ENCODE measurements around the gene PRPSAP1.
"Not testable (repeated sequence)": the region's sequence is repeated elsewhere in the genome, so short reads cannot be mapped to it uniquely, and the experiment has no call there.

PRPSAP1 gene

DNA sequence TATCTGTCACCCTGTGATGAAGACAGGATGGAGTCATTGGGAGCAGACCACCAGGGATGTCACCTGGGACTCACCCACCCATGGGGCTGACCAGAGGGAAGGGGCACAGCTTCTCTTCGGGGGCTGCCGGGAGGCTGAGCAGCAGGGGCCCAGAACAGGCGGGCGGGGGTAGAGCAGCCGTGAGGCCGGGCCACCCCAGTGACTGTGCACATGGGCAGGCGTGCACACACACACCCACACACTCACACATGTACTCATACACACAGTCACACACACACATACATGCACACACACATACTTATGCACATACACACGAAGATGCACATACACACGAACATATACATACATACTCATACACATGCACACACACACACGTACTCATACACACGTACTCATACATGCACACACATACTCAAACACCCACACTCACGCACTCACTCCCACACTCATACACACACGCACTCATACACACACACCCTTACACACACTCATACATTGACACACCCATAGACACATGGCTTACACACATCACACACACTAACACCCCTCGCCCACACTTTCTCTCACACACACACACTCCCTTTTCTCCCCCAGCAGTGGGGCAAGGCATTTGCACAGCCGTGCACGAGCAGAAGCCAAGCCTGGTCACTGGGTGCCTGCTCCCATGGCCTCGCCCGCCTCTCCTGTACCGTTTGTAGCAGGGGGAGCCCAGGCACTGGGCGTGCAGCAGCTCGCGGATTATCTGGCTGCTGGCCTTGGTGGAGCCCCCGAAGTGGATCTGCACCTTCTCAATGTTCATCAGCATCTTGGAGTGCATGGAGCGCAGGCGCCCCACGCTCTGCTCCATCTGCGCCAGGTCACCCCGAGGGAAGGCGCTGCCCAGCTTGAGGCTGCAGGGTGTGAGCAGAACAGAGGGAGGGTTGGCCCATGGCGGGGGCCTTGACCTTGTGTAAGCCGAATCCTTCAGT, 76.1 kb downstream of the PRPSAP1 start:
- no peak for DNase-seq (ENCODE audit: low read depth)

DNA sequence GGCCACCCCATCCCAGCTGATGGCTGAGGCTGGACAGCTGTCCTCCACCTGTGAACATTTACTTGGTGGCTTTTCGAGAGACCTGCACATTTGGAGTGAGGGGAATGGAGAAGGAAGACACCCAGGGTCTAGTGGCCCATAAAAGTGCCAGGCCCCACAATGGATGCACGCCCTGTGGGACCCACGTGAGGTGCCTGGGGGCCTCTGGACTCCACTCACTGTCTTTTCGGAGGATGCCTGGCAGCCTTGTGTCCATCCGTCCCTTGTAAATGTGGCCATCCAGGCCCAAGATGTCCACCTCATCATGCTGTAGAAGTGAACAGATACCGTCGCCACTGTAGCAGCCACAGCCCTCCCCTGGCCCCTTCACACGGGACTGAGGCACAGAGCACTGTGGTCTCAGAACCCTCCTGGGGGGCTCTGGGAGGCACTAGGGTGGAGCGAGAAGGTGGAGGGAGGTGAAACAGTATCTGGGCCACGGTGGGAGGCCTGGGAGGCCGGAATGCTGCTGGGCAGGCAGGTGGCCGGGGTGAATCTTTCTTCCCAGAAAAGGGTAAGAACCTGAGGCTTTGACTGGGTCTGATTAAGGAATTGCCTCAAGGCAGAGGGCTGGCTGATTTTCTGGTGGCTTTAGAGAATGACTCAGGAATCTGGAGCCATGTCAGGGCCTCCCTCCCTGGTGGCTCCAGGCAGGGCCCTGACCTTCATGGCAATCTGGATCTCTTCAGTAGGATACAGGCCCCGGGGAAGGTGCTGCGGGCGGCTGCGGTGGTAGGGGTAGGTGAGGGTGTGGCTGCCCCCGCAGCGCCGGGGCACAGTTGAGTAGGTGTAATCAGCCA, 77.0 kb downstream of the PRPSAP1 start:
- DNase-seq (ENCODE audit: low read depth), result no peak

DNA sequence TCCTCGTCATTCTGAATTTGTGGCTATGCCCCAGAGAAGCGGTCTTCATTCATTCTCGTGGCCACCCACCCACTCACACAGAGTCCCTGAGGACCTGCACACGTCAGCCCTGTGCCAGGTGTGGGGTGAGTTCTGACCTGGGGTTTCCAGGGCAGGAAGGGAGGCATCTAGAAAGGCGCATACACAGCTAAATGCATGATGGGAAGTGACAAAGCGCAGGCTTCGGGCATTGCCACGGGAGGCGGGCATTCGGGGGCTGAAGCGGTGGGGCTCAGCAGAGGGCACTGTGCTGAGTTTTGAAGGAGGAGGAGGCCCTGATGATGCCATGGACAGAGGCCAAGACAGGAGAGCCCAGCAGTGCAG, 77.7 kb downstream of the PRPSAP1 start:
- no peak for DNase-seq (ENCODE audit: low read depth)

DNA sequence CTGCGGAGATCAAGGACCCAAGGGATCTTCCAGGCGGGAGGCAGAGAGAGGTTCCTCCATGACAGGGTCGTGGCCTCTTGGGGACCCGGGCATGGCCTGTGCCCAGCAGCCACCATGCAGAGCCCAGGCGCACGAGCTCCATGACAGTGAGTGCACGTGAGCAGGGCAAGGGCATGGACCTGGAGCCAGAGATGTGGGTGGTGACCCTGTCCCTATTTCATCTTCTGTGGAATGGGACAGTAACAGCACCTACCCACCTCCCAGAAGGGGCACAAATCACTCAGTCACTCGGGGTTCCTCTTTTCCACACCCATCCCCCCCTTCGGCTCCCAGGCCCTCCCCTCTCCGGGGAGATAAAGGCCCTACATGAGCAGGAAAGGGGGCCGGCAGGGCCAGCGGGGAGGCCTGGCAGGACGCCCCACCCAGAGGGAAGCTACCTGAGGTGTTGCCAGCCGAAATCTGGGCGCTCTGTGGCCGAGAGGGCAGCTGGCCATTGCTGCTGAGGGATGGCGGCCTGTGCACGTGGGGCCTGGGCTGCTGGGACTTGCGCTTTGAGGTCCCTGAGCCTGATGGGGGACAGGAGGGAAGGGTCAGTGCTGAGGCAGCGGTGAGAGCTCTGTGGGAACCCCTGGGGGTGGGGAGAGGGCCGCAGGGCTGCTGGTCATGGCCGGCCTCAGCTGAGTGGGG, 78.2 kb downstream of the PRPSAP1 start:
- no peak for DNase-seq (ENCODE audit: low read depth)

DNA sequence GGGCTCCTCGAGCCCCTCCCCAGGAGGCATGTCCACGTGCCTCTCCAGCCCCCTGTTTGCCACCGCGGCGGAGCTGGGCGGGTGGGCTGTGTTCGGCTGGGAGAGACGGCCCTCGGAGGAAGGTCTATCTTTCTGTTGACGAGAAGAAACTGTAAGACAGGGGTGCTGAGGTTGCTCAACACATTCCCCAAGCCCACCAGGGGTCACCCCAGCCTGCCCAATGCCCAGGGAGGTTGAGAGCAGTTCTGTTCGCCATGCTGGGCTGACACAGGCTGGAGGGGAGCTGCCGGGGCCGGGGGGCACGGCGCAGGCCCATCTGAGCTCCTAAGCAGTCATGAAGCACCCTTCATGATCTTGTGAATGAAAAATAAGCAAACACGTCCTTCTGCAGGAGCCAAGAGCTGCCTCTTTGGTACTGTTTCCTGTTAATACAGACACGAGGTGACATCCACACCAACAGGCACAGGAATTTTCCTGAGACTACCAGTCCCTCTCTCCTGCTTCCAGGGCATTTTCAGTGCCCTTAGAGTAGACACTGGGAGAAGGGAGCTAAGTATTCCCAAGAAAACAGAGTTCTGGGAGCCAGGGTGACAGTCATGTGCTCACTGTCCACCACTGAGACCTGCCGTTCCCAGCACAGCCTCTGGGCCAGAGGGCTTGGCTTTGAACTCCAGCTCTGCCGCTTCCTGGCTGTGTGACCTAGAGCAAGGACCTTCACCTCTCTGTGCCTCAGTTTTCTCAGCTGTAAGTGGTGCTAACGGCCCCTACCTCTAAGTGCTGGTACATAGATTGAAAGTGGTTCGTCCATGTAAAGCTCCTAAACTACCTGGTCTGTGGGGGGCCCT, 79.4 kb downstream of the PRPSAP1 start:
- DNase-seq (ENCODE audit: low read depth), result no peak

DNA sequence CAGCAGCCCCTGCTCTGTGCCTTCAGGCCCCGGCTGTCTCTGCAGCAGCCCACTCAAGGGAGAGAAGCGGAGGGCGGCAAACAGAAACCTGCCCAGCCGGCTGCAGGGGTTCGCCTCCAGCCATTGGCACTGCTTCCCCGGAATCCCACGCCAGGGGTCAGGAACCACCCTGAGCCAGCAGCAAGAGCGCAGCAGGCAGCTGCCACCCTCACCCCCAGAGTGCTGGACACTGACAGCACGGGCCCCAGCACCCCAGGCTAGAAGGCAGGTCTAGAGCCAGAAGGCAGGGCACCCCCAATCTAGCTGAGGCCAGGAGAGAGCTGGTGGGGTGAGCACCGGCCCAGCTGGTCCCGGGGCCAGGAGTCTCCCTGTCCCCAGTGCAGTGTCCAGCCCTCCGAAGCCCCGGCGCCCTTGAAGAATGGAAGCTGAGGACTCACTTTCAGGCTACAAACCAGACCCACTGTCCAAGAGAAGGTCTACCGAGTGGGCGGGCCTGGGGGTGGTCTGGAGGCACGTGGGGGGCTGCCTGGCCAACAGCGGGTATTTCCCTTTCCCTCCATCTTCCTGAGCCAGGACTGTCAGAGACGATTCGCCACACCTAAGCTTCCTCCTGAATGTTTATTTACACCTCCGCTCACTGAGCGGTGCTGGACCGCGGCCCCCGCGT, 80.1 kb downstream of the PRPSAP1 start:
- no peak for DNase-seq (ENCODE audit: low read depth)

DNA sequence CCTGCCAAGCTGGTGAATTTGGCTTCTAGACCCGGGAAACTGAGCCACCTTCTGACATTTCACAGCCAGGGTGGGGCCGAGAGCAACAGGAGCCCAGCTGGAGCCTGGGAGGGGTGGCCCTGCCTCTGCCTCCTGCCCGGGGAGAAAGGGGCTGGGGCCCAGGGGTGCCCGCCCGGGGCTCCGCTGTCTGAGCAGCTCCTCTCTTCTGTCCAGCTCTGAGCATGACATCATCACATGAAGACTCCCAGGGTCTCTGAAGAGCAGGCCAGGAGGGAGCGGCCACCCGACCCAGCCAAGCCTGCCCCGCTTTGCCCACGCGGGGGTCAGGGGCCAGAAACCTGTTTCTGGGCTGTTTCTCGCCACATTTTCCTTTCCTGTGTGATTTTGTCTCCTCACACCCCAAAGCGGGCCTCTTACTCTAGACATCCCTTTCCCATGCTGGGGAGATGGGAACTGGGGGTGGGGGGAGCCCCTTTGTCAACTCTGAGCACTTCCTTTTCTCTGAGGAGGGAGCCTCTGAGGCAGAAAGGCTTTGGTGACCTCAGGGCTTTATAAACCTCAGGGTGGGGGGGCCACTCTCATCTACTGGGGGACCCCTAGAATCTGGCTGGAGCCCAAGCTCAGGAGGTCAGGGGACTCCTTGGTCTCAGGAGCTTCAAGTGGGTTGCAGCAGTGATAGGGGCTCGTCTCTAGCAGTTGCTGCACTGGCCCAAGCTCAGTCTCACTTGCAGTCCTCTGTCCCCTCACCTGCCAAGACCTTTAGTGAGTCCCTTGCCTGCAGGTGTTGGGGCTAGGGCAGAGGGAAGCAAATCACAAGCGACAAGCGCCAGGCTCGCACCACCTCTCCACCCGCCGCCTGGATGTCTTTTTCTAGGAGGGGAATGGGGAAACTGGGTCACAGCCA, 80.9 kb downstream of the PRPSAP1 start:
- no peak for DNase-seq (ENCODE audit: low read depth)

DNA sequence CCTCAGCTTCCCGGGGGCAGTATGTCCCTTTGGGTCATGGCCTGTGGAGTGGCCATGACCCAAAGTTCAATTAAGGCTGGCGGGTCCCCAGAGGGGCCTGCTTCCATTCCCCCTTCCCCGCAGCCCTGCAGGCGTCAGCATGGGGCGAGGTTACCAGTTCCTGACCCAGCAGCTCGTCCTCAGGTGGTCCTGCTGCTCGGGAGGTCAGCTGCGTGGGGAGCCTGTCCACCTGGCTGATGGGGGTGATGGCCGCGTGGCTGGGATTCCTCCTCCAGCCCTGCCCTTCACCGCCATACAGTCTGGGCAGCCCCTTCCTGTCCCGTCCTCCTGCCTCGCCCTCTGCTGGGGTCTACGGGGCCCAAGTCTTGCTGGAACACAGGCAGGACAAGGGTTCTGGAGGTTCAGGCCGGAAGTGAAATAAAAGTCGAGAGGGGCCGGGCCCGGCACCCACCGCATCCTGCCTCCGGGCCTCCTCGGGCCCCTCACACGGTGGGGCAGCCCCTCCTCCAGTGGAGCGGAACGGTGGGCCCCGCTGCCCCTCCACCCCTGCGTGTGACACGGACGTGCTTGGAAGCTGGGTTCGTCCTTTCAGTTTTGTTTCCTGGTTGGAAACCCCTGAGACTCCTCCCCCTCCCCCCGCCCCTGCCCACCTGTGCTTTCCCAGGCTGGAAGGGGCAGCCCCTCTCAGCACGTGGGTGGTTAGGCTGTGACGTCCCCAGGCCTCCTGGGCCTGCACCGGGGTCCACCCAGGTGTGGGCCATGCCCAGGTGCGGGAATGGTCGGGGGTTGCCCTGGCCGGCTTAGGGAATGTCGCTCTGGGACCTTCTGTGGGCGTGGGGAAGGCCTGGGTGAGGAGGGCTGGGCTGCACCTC, 81.8 kb downstream of the PRPSAP1 start:
- peak; percentile 29 for DNase-seq (ENCODE audit: low read depth)

DNA sequence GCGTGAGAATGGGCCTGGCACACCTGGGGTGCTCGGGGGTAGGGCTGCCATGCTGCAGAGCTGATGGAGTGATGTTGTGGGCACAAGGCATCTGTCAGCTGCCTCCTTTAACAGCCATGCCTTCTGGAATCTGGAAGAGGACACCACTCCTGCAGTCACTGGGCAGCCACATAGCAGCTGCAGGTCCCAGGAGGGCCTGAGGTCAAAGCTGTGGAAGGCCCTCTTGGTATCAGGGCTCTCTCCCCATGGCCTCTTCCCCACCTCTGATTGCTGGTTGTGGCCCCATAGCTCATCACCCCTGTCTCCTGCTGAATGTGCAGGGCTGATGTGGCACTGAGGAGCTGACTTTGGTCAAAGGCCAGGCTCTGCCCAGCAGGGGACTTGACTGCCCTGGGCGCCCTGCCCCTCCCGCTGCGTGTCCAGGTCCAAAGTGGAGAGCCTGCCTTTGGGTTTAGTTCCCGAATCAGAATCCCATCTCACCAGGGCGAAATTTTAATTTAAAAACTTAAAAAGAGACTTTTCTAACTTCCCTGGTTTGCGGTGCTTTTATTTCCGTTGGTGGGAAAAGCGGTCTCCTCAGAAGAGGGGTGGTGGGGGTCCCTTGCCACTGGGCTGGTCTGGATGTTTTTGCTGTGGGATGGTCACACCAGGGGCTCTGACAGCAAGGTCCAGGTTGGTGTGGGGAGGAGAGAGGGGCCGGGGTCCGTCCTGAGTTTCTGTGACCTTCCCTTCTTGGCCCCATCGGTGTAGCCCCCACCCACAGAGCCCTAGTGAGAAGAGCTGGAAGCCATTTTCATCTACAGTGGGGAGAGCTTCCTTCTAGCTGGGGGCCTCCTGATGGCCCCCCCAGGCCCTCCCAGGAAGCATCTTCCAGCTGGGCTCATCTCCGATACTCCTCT, 82.7 kb downstream of the PRPSAP1 start:
- no peak for DNase-seq (ENCODE audit: low read depth)

DNA sequence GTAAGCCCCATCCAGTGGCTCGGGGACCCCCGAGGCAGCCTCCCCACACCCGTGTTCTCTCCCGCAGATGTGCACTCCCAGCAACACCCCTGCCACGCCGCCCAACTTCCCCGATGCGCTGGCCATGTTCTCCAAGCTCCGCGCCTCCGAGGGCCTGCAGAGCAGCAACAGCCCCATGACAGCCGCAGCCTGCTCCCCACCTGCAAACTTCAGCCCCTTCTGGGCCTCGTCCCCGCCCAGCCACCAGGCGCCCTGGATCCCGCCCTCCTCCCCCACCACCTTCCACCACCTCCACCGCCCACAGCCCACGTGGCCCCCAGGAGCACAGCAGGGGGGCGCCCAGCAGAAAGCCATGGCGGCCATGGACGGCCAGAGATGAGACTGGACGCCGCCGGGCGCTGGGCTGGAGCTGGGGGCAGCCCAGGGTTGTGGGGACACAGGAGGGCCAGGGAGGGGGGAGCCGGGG, 83.6 kb downstream of the PRPSAP1 start:
- DNase-seq (ENCODE audit: low read depth), result no peak

DNA sequence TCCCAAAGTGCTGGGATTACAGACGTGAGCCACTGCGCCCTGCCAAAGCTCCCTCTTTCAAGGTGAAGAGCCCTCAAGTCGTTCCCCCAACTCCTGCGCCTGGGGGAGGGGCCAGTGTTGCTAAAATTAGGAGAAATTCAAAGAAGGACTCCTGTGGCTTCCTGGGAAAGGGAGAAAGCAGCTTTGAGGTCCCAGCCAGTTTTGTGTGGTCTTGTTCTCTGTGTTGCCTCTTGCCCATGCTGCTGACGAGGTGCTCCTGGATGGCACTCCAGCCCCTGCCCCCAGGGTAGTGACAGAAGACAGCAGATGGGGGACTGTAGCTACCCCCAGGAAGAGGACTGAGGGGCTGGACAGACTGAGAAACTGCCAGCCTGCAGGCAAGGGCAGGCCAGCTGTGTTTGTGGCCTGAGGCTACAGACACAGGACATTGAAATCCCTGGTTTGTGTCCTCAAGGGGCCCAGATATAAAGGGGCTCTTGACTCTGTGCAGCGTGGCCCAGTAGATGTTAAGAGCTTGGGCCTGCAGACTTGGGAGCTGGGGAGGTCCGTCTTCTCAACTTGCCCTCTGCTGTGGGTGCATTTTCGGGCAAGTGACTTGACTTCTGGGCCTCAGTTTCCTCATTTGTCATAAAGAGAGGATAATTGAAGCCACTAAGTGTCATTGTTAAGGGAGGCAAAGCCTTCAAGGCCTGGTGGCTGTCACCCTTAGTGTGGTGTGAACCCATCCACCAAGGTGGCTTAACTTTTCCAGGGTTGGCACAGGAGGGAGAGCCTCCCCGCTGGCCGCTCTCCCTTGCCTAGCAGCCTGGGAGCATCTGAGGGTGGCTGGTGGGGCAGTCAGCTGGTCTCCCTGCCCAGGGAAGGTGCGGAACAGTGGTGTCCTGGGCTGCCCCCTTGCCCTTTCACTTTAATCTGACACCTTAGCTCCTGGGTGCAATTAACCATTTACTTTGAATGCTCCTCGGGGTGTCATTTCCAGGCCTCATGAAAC, 84.4 kb downstream of the PRPSAP1 start:
- DNase-seq (ENCODE audit: low read depth), result no peak

DNA sequence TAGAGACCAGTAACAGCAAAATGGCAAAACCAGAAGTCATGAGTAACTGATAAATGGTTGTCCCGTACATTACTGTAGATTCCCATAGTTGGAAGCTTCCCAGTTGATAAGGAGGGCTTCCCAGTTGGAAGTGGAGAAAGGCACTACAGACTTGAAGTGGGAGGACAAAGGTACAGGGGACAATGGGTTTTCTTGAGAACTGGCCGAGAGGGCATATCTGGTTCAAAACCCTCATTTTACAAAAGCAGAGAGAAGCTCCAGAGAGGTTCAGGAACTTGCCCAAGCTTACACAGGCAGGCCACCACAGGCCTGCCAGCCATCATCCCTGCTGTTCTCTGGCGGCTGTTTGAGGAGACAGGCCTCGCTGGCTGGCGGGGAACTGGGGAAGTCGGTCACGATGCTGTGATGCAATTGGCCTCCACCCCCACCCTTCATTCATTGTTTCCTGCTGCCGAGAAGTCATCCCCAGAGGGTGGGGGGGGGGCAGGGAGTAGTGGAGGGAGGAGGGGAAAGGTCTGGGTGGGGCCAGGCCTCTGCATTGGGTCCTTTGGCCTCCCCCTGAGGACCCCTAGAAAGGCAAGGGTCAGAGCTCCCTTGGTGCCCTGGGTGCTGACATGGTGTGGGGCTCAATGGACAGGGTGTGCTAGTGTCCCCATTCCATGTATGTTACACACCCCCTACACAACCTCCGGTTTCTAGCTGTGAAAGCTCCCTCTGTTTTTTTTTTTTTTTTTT, 85.5 kb downstream of the PRPSAP1 start:
- DNase-seq (ENCODE audit: low read depth), result peak; percentile 61

DNA sequence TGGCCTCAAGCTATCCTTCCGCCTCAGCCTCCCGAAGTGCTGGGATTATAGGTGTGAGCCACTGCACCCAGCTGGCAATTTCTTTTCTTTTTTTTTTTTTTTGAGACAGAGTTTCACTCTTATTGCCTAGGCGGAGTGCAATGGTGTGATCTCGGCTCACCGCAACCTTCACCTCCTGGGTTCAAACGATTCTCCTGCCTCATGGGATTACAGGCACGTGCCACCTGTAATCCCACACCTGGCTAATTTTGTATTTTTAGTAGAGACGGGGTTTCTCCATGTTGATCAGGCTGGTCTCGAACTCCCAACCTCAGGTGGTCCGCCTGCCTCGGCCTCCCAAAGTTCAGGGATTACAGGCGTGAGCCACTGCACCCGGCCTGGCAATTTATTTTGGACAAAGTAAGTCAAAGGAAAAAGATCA, 86.1 kb downstream of the PRPSAP1 start:
- not testable (repeated sequence) for DNase-seq (ENCODE audit: low read depth)

DNA sequence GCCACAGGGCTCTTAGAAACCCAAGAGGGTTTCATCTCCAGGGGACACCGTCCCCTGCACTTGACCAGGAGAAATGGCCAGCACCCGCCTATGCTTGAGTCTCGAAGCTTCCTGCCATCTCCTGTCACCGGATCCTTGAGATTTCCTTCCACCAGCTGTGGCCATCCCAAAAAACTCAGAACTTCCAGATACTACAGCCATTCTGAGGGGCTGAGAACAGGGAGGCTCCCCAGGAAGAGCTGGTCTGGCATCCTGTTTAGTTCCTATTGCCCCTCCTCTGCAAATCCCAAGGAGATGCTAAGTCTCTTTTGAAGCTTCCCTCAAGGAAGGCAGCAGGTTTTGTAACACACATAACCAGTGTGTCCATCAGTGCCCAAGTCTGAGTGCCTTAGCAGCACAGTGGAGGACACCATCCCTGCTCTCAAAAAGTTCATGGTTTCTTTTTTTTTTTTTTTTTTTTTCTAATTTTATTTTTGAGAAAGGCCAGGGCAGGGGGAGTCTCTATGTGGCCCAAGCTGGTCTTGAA, 86.6 kb downstream of the PRPSAP1 start:
- DNase-seq (ENCODE audit: low read depth), result no peak

DNA sequence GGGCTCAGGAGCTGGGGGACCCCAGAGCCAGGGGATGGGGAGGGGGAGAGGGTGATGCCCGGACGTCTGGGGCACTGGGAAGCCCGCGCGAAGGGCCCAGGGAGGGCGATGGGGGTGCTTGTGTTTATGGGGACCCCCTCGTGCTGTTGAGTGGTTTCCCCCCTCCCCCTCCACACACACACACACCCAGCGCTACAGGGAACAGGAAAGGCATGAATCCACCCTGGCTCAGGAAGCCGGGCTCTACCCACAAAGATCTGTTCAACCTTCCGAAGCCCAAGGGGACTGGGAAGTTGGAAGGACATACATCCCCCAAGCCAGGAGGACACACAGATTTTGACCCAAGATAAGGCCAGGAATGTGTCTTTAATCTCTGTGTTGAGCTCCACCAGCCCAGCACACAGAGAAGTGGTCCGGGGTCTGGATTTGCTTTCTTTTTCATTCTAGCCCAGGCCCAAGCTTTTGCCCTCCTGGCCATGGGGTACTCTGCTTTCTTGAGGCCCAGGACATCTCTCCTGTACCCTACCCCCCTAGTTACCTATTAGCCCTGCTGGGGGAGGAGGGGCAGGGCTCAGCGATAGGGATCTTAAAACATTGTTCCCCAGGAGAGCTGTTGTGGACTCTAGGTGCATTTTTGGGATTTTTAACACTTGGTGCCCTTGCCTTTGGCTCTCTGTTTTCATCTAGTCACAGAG, 87.3 kb downstream of the PRPSAP1 start:
- no peak for DNase-seq (ENCODE audit: low read depth)

All from T follicular helper cell (primary cell).